Measurements from ENCODE around the gene PHF21A. TPM values are rescaled to one million over a fixed set of nuclear protein-coding genes. Genes with fewer than 3 reads are reported as not detected.

The PHF21A gene
- total and polyA plus RNA-seq, 2 of the 8 experiments (the other 6 are each of a cell fraction or from before 2014, with no cell fraction given): 17.6 to 40.3 TPM

DNA sequence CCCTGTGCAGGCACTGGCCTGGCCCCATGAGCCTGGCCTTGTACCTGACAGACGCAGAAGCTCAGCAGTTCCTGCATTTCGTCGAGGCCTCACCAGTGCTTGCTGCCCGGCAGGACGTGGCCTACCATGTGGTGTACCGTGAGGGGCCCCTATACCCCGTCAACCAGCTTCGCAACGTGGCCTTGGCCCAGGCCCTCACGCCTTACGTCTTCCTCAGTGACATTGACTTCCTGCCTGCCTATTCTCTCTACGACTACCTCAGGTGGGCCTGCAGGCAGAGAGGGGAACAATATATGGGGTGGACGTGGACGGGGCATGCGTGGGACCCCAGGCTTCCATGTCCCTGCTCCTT is 193.9 kb downstream of the PHF21A start:
- Histone ChIP-seq H3K23ac (ENCODE audit: insufficient read length) (no peak overlapping the region), H3K9ac (replicated peaks in 1 of 4; ENCODE audit: extremely low read depth in 1 of 4, low read depth in 3 of 4, low read length in 3 of 4) (no peak overlapping the region), H4K91ac (replicated peaks; ENCODE audit: insufficient read length, low read length) (no peak overlapping the region), H3K36me3 (ENCODE audit: control insufficient read depth in 2 of 4, insufficient read depth in 4 of 4, low read length in 3 of 4) (peaks cover 5 to 35% (median 24%) of the 10 kb centered on the region in 4 experiments; a peak in 7 of 8 replicates), H2AK5ac (ENCODE audit: low read depth, low read length) (no peak overlapping the region), H3K4me2 (ENCODE audit: insufficient read depth in 1 of 2, low read depth in 2 of 2, low read length in 2 of 2) (no peak overlapping the region), H4K5ac (ENCODE audit: insufficient read length, low read depth, low read length) (no peak overlapping the region), H2BK12ac (ENCODE audit: low read depth, low read length) (no peak overlapping the region), H3K27ac (ENCODE audit: low read depth, low read length) (no peak overlapping the region), H3K79me2 (ENCODE audit: control insufficient read depth in 1 of 2, insufficient read depth in 2 of 2, low read length in 2 of 2) (peaks cover 0 to 11% of the 10 kb centered on the region in 2 experiments; a peak in 1 of 4 replicates), H3K18ac (ENCODE audit: extremely low read depth, low read length) (no peak overlapping the region), H2BK120ac (replicated peaks; ENCODE audit: low read depth, low read length) (no peak overlapping the region), H3K9me3 (ENCODE audit: insufficient read depth in 2 of 2, low read depth in 1 of 2, low read length in 1 of 2) (no peaks in the 10 kb centered on the region), H2BK20ac (ENCODE audit: low read length) (no peak overlapping the region), H3K56ac (replicated peaks; ENCODE audit: insufficient read length, low read depth, low read length) (no peak overlapping the region), H2BK5ac (ENCODE audit: low read depth, low read length) (no peak overlapping the region), H4K8ac (ENCODE audit: extremely low read depth, insufficient read depth, low read length) (no peak overlapping the region), H2AFZ (ENCODE audit: low read length) (no peak overlapping the region), H3K79me1 (ENCODE audit: low read depth, low read length) (peaks cover 15% of the 10 kb centered on the region), H3K4me3 (ENCODE audit: extremely low read depth in 1 of 4, insufficient read depth in 2 of 4, low read depth in 3 of 4, low read length in 4 of 4) (no peak overlapping the region), H3K4me1 (replicated peaks in 1 of 4; ENCODE audit: control insufficient read depth in 3 of 4, insufficient read depth in 4 of 4, low read length in 3 of 4) (peaks cover 0 to 6% (median 3%) of the 10 kb centered on the region in 4 experiments; a peak in 3 of 7 replicates), H3K23me2 (ENCODE audit: low read depth, low read length) (peaks cover 5% of the 10 kb centered on the region; the same call in 1 of the 2 replicates), H4K20me1 (replicated peaks in 1 of 2; ENCODE audit: control insufficient read depth in 1 of 2, insufficient read depth in 2 of 2, low read length in 2 of 2) (peaks cover 10 to 20% of the 10 kb centered on the region in 2 experiments), H2BK15ac (ENCODE audit: low read length) (no peak overlapping the region), H3K14ac (ENCODE audit: insufficient read length) (no peak overlapping the region), H3K4ac (replicated peaks; ENCODE audit: insufficient read length, low read depth, low read length) (no peak overlapping the region), H3K27me3 (replicated peaks in 1 of 4; ENCODE audit: control insufficient read depth in 3 of 4, extremely low read depth in 1 of 4, insufficient read depth in 3 of 4, low read length in 3 of 4) (no peaks in the 10 kb centered on the region)
- 83% methylated on average over 15 of the region's 15 CpGs; no CpG with 5 or more reads in 1 of the 2 experiments for WGBS, 2 experiments (ENCODE audit: extremely low coverage in 1 of 2, insufficient coverage in 1 of 2, insufficient read length in 1 of 2, insufficient replicate concordance in 2 of 2, low coverage in 1 of 2, low lambda C conversion rate in 2 of 2, missing lambda C conversion rate in 1 of 2)
- POLR2A ChIA-PET (ENCODE audit: partially characterized antibody): interaction anchor here (0.8 to 9.8 kb wide), 10 partner anchors 8 to 416 kb away, joined by 3 to 115 read pairs (median 4); partner anchors contain the start of gene PEX16
- no peak for FAIRE-seq
- no peak for DNase-seq (ENCODE audit: low read depth in 1 of 2, low spot score in 2 of 2)
- CTCF ChIA-PET (ENCODE audit: partially characterized antibody): interaction anchor here (0.9 to 4.0 kb wide), 5 partner anchors 38 to 138 kb away, joined by 3 to 26 read pairs (median 4); no protein-coding TSS in a partner anchor
- TF ChIP-seq SAP30 (IDR thresholded peaks at IDR 0.05; ENCODE audit: insufficient read depth, insufficient replicate concordance, low read length): no peak
- TF ChIP-seq POLR2A (IDR thresholded peaks at IDR 0.05; ENCODE audit: control extremely low read depth in 1 of 2, low read depth in 2 of 2, low read length in 2 of 2): 0 out of 3 replicates have a peak, but pooled peaks of 1 of the 2 experiments have one; percentile 37
- TF ChIP-seq SIRT6 (IDR thresholded peaks at IDR 0.05; ENCODE audit: low read length): no peak
- TF ChIP-seq TAF7 (optimal IDR thresholded peaks at IDR 0.05; ENCODE audit: borderline replicate concordance, low read depth, low read length): no peak
- no peak for TF ChIP-seq BRCA1 (IDR thresholded peaks at IDR 0.05; ENCODE audit: low read depth, low read length)
